T-cell (primary cell): ENCODE data around the gene CNTNAP2. TPM values are rescaled to one million over a fixed set of nuclear protein-coding genes. Genes with fewer than 3 reads are reported as not detected.
A peak's percentile ranks its signal among the peaks of the same experiment; 100 is the strongest.
"Not testable (repeated sequence)": the region's sequence is repeated elsewhere in the genome, so short reads cannot be mapped to it uniquely, and the experiment has no call there.

ENCODE experiments used
- ATAC-seq, 4 experiments: fragments of 200-7000 bp in 3 of 4; fragments of 150-1000 bp in 1 of 4; cut with Tn5 transposase; replicated peaks in 1 of 4; 1 replicate in 3 of 4; 2 replicates in 1 of 4; pipeline ENCODE4 v1.10.0; 2021; ENCODE audit warnings: moderate library complexity in 3 of 4, mild to moderate bottlenecking in 2 of 4, moderate number of reproducible peaks in 1 of 4
- CTCF ChIA-PET, 2 donors: fragments of 300-600 bp; sonication (Branson Sonifier 250); formaldehyde crosslinking; loops; one replicate each; lab custom pipeline; 2022; ENCODE audit warnings: antibody characterized with exemption in 2 of 2; lab: Charles Lee
- POLR2A ChIA-PET, 2 donors: fragments of 300-600 bp; sonication (Branson Sonifier 250); formaldehyde crosslinking; loops; one replicate each; lab custom pipeline; 2022; ENCODE audit warnings: antibody characterized with exemption in 2 of 2; lab: Charles Lee
- DNase-seq, 35 experiments: peaks; one replicate each; pipeline versions ENCODE4 v3.0.0 to v3.0.0-alpha.2; 2013 to 2023
- H3K27ac ChIP-seq: one replicate; pipeline ENCODE4 v1.5.1; 2013; ENCODE audit warnings: low read length
- H3K27me3 ChIP-seq, 2 experiments: replicated peaks in 1 of 2; 1 replicate in 1 of 2; 2 replicates in 1 of 2; pipeline versions ENCODE4 v1.6.1 to v1.7.0; 2013; ENCODE audit warnings: low read length in 1 of 2, mixed read lengths in 1 of 2; ENCODE audit not compliant: control insufficient read depth in 2 of 2, insufficient read depth in 2 of 2; ENCODE audit errors: extremely low read depth in 1 of 2
- H3K36me3 ChIP-seq, 2 donors: 1 replicate in 1 of 2; 2 replicates in 1 of 2; pipeline versions ENCODE4 v1.6.1 to v1.7.0; 2013; ENCODE audit warnings: low read length in 1 of 2; ENCODE audit not compliant: control insufficient read depth in 2 of 2, insufficient read depth in 1 of 2; ENCODE audit errors: extremely low read depth in 1 of 2
- H3K4me1 ChIP-seq, 2 experiments: 1 replicate in 1 of 2; 2 replicates in 1 of 2; pipeline versions ENCODE4 v1.6.1 to v1.7.0; 2013; ENCODE audit warnings: low read length in 2 of 2, mixed read lengths in 1 of 2; ENCODE audit not compliant: insufficient read depth in 2 of 2, control insufficient read depth in 1 of 2; ENCODE audit errors: extremely low read depth in 1 of 2
- H3K4me3 ChIP-seq, 2 donors: 1 replicate in 1 of 2; 2 replicates in 1 of 2; pipeline versions ENCODE4 v1.5.1 to v1.7.0; 2013; ENCODE audit warnings: mild to moderate bottlenecking in 2 of 2, low read length in 1 of 2, moderate library complexity in 1 of 2; ENCODE audit not compliant: control insufficient read depth in 1 of 2; ENCODE audit errors: extremely low read depth in 1 of 2
- H3K9me3 ChIP-seq: 2 replicates; pipeline ENCODE4 v1.7.0; 2013
- H3K27ac Mint-ChIP-seq, 2 donors: one replicate each; pipeline ENCODE4 v1.8.0; 2020 to 2021; ENCODE audit warnings: mild to moderate bottlenecking in 2 of 2, mixed read lengths in 2 of 2
- H3K27me3 Mint-ChIP-seq, 2 donors: one replicate each; pipeline ENCODE4 v1.8.0; 2021 to 2022; ENCODE audit warnings: mixed read lengths in 2 of 2
- H3K36me3 Mint-ChIP-seq: one replicate; pipeline ENCODE4 v1.8.0; 2021; ENCODE audit warnings: mixed read lengths
- H3K4me1 Mint-ChIP-seq, 3 donors: one replicate each; pipeline ENCODE4 v1.8.0; 2020 to 2022; ENCODE audit warnings: mixed read lengths in 3 of 3, mild to moderate bottlenecking in 1 of 3
- H3K4me3 Mint-ChIP-seq, 3 donors: one replicate each; pipeline ENCODE4 v1.8.0; 2020 to 2022; ENCODE audit warnings: mild to moderate bottlenecking in 3 of 3, mixed read lengths in 3 of 3, moderate library complexity in 3 of 3
- H3K9me3 Mint-ChIP-seq, 3 donors: one replicate each; pipeline ENCODE4 v1.8.0; 2020 to 2022; ENCODE audit warnings: mixed read lengths in 3 of 3
- WGBS: methylation state at CpG from one replicate; pipeline ENCODE4 v1.1.5; 2013; ENCODE audit warnings: missing lambda C conversion rate; ENCODE audit not compliant: insufficient coverage; 5-methylcytosine and 5-hydroxymethylcytosine counted together
- total RNA-seq, 35 experiments: library from RNA in 6 of 35; stranded (reverse) in 6 of 35; fragments of 120-200 nt in 1 of 35; gene quantifications; one replicate each; pipeline versions ENCODE4 v1.2.1 to v1.2.4 and lab custom pipeline; 2013 to 2026

The CNTNAP2 gene
- total RNA-seq, 5 donors from 2014 or later (not counting 1 experiment from before 2014, with no cell fraction given) = 0.15 to 0.72 (median 0.21) TPM

DNA sequence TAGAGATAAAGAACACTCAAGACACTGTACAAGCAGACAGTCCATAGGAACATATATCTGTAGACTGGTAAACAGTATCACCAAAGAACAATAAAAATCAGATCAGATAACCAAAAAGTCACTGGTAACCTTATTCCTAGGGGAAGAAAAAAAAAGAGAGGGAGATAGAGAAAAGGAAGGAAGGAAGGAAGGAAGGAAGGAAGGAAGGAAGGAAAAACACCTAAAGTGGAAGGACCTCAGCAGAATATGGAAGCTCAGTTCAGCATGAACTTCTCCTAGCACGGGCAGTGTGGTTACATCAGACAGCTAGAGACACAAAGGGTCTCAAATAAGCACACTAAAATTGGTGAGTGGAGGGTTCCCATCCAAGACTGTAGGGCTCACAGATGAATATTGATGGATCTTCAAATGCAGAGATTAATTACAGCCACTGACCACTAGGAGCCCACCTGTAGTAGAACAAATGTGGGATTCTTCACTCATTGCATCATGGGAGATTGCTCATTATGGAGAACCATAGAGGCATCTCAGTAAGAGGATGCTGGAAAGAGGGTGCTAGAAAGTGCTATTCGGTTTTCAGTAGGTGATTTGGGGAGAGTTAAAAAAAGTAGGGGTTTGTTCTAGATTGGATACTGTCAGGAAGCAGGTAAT, 2180.5 kb downstream of the CNTNAP2 start:
- no peak overlapping the region for H3K4me3 ChIP-seq
- CTCF ChIA-PET = interaction anchor here in 1 of 2 donors (0.6 kb wide), 1 partner anchor 10 kb away, joined by 3 read pairs; no protein-coding TSS in a partner anchor
- peaks cover 0 to 7% of the 10 kb centered on the region in 2 donors for H3K27me3 Mint-ChIP-seq

GRCh38 chr7:148298768-148299167, 2182.2 kb downstream of the CNTNAP2 start:
- H3K4me1 Mint-ChIP-seq = peaks cover 2 to 17% (median 17%) of the 10 kb centered on the region in 3 donors
- H3K36me3 ChIP-seq, H3K4me3 Mint-ChIP-seq, H3K27ac ChIP-seq, H3K4me1 ChIP-seq, H3K36me3 Mint-ChIP-seq, ATAC-seq, H3K4me3 ChIP-seq, H3K27me3 Mint-ChIP-seq, POLR2A ChIA-PET, H3K9me3 ChIP-seq, H3K9me3 Mint-ChIP-seq, CTCF ChIA-PET, DNase-seq, H3K27me3 ChIP-seq, H3K27ac Mint-ChIP-seq: not testable (repeated sequence)
- WGBS = 20% methylated on average over 1 of the region's 7 CpGs

More for the DNA sequence above, 2180.5 kb downstream of the CNTNAP2 start:
- peaks cover 0 to 3% (median 0%) of the 10 kb centered on the region in 3 donors for H3K9me3 Mint-ChIP-seq
- H3K4me1 ChIP-seq = no peaks in the 10 kb centered on the region
- H3K9me3 ChIP-seq = no peaks in the 10 kb centered on the region
- peaks cover 0 to 3% (median 3%) of the 10 kb centered on the region in 3 donors for H3K4me1 Mint-ChIP-seq
- no peak for ATAC-seq
- no peaks in the 10 kb centered on the region for H3K36me3 ChIP-seq
- H3K4me3 Mint-ChIP-seq = no peak overlapping the region
- no peak overlapping the region for H3K27ac ChIP-seq
- WGBS = 67% methylated on average over 1 of the region's 2 CpGs
- H3K27ac Mint-ChIP-seq = no peak overlapping the region
- POLR2A ChIA-PET = no interaction called here
- DNase-seq = no peak
- no peaks in the 10 kb centered on the region for H3K27me3 ChIP-seq
- H3K36me3 Mint-ChIP-seq = no peaks in the 10 kb centered on the region

DNA sequence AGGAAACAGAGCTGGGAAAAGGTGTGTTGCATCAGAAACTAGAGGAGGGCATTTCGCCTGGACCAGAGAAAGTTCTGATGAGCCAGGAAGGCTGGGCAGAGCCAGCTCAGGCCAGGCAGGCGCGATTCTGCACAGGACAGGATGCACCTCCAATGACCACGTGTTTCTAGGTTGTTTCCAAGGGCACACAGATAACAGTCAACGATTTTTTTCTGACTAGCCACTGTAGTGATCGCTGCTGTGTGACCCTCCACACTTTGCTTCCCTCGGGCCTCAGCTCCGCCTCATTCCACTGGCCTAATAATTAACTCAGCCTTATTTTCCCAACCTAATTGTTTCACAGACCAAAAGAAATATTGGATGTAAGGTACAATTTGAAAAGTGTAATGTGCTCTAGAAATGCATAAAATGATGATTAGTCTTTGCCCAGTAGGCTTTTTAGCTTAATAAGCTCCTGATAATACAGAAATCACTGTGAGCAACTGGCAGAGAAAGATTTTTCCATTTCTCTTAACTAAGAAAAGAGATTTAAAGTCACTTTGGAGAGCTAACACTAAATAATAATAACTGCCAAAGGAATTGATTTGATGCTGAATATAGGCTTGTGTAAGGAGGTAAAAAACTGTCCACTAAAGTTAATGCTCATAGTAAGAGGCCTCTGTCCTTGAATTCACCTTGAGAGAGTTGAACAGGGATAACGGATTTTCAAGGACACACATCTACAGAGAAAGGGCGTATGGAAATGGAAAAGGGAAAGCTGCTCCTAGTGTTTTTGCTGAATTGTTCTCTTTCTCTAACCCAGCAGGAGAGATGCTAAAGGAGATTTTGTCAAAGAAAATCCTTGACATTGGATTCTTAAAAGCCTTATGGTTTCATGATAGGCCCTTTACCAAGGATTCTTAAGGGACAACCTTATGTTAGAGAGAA, 2183.0 kb downstream of the CNTNAP2 start:
- H3K9me3 Mint-ChIP-seq = peaks cover 0 to 3% (median 0%) of the 10 kb centered on the region in 3 donors

GRCh38 chr7:148302436-148302835, 2185.8 kb downstream of the CNTNAP2 start:
- H3K36me3 ChIP-seq, DNase-seq, POLR2A ChIA-PET, H3K4me3 ChIP-seq, H3K27me3 Mint-ChIP-seq, H3K27ac ChIP-seq, H3K27ac Mint-ChIP-seq, H3K4me3 Mint-ChIP-seq, H3K9me3 ChIP-seq, ATAC-seq, H3K27me3 ChIP-seq, H3K9me3 Mint-ChIP-seq, H3K36me3 Mint-ChIP-seq: not testable (repeated sequence)
- CTCF ChIA-PET = interaction anchor here (0.5 to 0.7 kb wide), 2 partner anchors 25 to 514 kb away, joined by 6 to 7 read pairs; no protein-coding TSS in a partner anchor
- H3K4me1 ChIP-seq = peaks cover 0 to 10% of the 10 kb centered on the region in 2 experiments
- peaks cover 12 to 46% (median 38%) of the 10 kb centered on the region in 3 donors for H3K4me1 Mint-ChIP-seq
- no CpG with 5 or more reads among the region's 6 CpGs for WGBS

More for the DNA sequence above, 2183.0 kb downstream of the CNTNAP2 start:
- H3K4me1 ChIP-seq = peaks cover 0 to 10% of the 10 kb centered on the region in 2 experiments
- Mint-ChIP-seq H3K4me1 (peaks cover 10 to 25% (median 25%) of the 10 kb centered on the region in 3 donors), H3K36me3 (no peaks in the 10 kb centered on the region), H3K27ac (no peak overlapping the region), H3K4me3 (no peak overlapping the region), H3K27me3 (peaks cover 0 to 7% of the 10 kb centered on the region in 2 donors)
- H3K9me3 ChIP-seq = no peaks in the 10 kb centered on the region
- DNase-seq (no peak), ATAC-seq (no peak)
- H3K4me3 ChIP-seq = no peak overlapping the region
- H3K27ac ChIP-seq = no peak overlapping the region
- no peaks in the 10 kb centered on the region for H3K27me3 ChIP-seq
- 60% methylated on average over 4 of the region's 10 CpGs for WGBS
- ChIA-PET CTCF (interaction anchor here in 1 of 2 donors (0.6 kb wide), 2 partner anchors 12 to 705 kb away, joined by 3 read pairs; no protein-coding TSS in a partner anchor), POLR2A (no interaction called here)
- no peaks in the 10 kb centered on the region for H3K36me3 ChIP-seq

DNA sequence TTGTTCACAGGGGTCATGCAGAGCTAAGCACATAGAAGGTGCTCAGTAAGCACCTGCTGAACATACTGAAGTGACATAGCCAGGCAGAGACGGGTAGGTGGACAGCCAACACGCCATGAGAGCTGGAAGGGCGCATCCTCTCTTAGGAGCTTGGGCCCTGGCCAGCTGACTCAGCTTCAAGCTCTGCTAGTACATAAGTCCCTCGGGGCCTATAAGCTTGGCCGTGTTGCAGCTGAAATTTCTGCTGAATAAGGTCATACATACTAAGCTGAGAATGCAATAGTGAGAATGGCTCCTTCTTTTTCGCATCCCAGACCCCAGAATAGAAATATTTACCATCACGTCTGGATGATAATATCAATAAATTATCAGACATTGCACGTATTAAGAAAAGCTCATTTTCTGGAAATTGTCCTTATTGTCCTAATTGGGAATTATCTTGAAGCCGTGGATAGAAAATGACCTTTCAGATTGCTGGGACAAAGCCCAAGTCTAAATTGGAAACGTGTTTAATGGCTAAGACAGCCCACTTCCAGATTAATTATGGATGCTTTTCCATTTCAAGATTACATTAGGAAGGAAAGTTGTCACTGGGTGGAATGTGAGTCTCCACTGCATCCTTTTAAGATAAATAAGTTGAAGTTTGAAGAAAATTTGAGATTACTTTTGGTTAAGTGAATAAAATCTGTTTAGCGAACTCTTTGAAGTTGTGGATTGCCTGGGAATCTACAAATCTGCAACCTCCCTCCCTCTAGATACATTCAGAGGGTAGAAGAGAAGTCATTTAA, 2186.9 kb downstream of the CNTNAP2 start:
- Mint-ChIP-seq H3K27me3 (no peaks in the 10 kb centered on the region), H3K4me3 (peak overlapping the region; percentile 22 to 41 (median 32)), H3K9me3 (peaks cover 0 to 4% (median 3%) of the 10 kb centered on the region in 3 donors), H3K36me3 (peaks cover 3% of the 10 kb centered on the region), H3K27ac (peak overlapping the region; percentile 85 to 87), H3K4me1 (peaks cover 12 to 46% (median 38%) of the 10 kb centered on the region in 3 donors)
- ChIA-PET CTCF (no interaction called here), POLR2A (no interaction called here)
- DNase-seq (no peak), ATAC-seq (no peak)
- 92% methylated on average over 3 of the region's 11 CpGs for WGBS
- Histone ChIP-seq H3K4me1 (peaks cover 0 to 10% of the 10 kb centered on the region in 2 experiments), H3K27me3 (no peaks in the 10 kb centered on the region), H3K27ac (no peak overlapping the region), H3K36me3 (no peaks in the 10 kb centered on the region), H3K9me3 (peaks cover 4% of the 10 kb centered on the region), H3K4me3 (no peak overlapping the region)

GRCh38 chr7:148304083-148304335, 2187.4 kb downstream of the CNTNAP2 start:
- peak overlapping the region; percentile 22 to 41 (median 32) for H3K4me3 Mint-ChIP-seq
- H3K9me3 Mint-ChIP-seq = peaks cover 0 to 4% (median 3%) of the 10 kb centered on the region in 3 donors
- Histone ChIP-seq H3K36me3 (no peaks in the 10 kb centered on the region), H3K27me3 (no peaks in the 10 kb centered on the region), H3K9me3 (peaks cover 4% of the 10 kb centered on the region), H3K4me1 (peaks cover 0 to 10% of the 10 kb centered on the region in 2 experiments), H3K4me3 (no peak overlapping the region), H3K27ac (no peak overlapping the region)
- H3K4me1 Mint-ChIP-seq = peaks cover 12 to 46% (median 38%) of the 10 kb centered on the region in 3 donors
- H3K27me3 Mint-ChIP-seq = no peaks in the 10 kb centered on the region
- peak overlapping the region; percentile 85 to 87 for H3K27ac Mint-ChIP-seq
- ChIA-PET POLR2A (no interaction called here), CTCF (interaction anchor here (0.6 to 0.8 kb wide), 2 partner anchors 41 to 43 kb away, joined by 3 to 4 read pairs; no protein-coding TSS in a partner anchor)
- H3K36me3 Mint-ChIP-seq = peaks cover 3% of the 10 kb centered on the region
- ATAC-seq = peak in 1 of 4 experiments; percentile 30
- DNase-seq = no peak
- no CpG with 5 or more reads among the region's 2 CpGs for WGBS
